GM19351 (cell line): Measurements from ENCODE around the gene PAK4.

ENCODE experiments used
- ATAC-seq: cut with Tn5 transposase; IDR thresholded peaks from one replicate; pipeline ENCODE4 v1.9.1; 2021; ENCODE audit warnings: mild to moderate bottlenecking, moderate library complexity; ENCODE audit not compliant: unreplicated experiment

PAK4 gene

GRCh38 chr19:39160889-39161672, 35.5 kb downstream of the PAK4 start:
- no peak for ATAC-seq

GRCh38 chr19:39162441-39163043, 37.0 kb downstream of the PAK4 start:
- no peak for ATAC-seq

- ATAC-seq: no peak
These were observed 38.0 kb downstream of the PAK4 start for GRCh38 chr19:39163621-39164020.

- no peak for ATAC-seq
These were observed 38.7 kb downstream of the PAK4 start for GRCh38 chr19:39164289-39164688.

GRCh38 chr19:39165857-39166256, 40.3 kb downstream of the PAK4 start:
- no peak for ATAC-seq

- no peak for ATAC-seq
These were observed 41.2 kb downstream of the PAK4 start for GRCh38 chr19:39166571-39167391.

- ATAC-seq: no peak
These were observed 42.1 kb downstream of the PAK4 start for GRCh38 chr19:39167461-39168257.

- no peak for ATAC-seq
These were observed 42.9 kb downstream of the PAK4 start for GRCh38 chr19:39168258-39169142.

GRCh38 chr19:39169143-39169810, 43.7 kb downstream of the PAK4 start:
- no peak for ATAC-seq

GRCh38 chr19:39170386-39171231, 45.0 kb downstream of the PAK4 start:
- ATAC-seq: no peak

GRCh38 chr19:39171479-39172465, 46.2 kb downstream of the PAK4 start:
- ATAC-seq: no peak

- no peak for ATAC-seq
These were observed 47.3 kb downstream of the PAK4 start for GRCh38 chr19:39172700-39173501.

- no peak for ATAC-seq
These were observed 48.0 kb downstream of the PAK4 start for GRCh38 chr19:39173502-39173991.

- no peak for ATAC-seq
These were observed 48.6 kb downstream of the PAK4 start for GRCh38 chr19:39174142-39174541.

GRCh38 chr19:39174558-39175544, 49.3 kb downstream of the PAK4 start:
- no peak for ATAC-seq
